HL-60 (cell line): Measurements from ENCODE around the gene SERPIND1.

ENCODE experiments used
- DNase-seq, 2 experiments: peaks; one replicate each; pipeline ENCODE4 v3.0.0-alpha.2; 2010 to 2020; ENCODE audit warnings: low read depth in 1 of 2, low spot score in 1 of 2
- H3K27ac ChIP-seq: fragments of 250-450 bp; sonication (Bioruptor Pico); replicated peaks from 2 replicates; pipeline ENCODE4 v1.5.1; 2020; ENCODE audit warnings: mild to moderate bottlenecking, moderate library complexity
- H3K27me3 ChIP-seq: fragments of 250-450 bp; sonication (Bioruptor Pico); 2 replicates; pipeline ENCODE4 v1.5.1; 2021; ENCODE audit warnings: mild to moderate bottlenecking, moderate library complexity; ENCODE audit not compliant: insufficient read depth, poor library complexity, severe bottlenecking
- H3K4me3 ChIP-seq: replicated peaks from 2 replicates; pipeline ENCODE4 v1.5.1; 2011; ENCODE audit warnings: mild to moderate bottlenecking, control low read depth, low read length; ENCODE audit not compliant: insufficient read depth
- CTCF ChIP-seq: IDR thresholded peaks from one replicate; pipeline ENCODE4 v1.5.1; 2011; ENCODE audit warnings: low read length, control low read depth, inconsistent platforms; ENCODE audit not compliant: insufficient read depth
- GABPA ChIP-seq: IDR thresholded peaks from 2 replicates; pipeline ENCODE4 v1.6.1; 2012; ENCODE audit warnings: low read depth
- POLR2AphosphoS5 ChIP-seq: IDR thresholded peaks from 2 replicates; pipeline ENCODE4 v1.6.1; 2012; ENCODE audit warnings: low read depth
- REST ChIP-seq: IDR thresholded peaks from 2 replicates; pipeline ENCODE4 v1.6.1; 2012; ENCODE audit warnings: low read depth; ENCODE audit not compliant: insufficient replicate concordance
- SPI1 ChIP-seq: IDR thresholded peaks from 2 replicates; pipeline ENCODE4 v1.6.1; 2012; ENCODE audit warnings: low read depth, mild to moderate bottlenecking, borderline replicate concordance

SERPIND1 gene

GRCh38 chr22:20751185-20751851 is 22.6 kb upstream of the SERPIND1 start:
- no peak for TF ChIP-seq GABPA
- no peak for TF ChIP-seq POLR2AphosphoS5
- no peak for TF ChIP-seq CTCF
- no peak for TF ChIP-seq REST
- no peak for TF ChIP-seq SPI1
- no peak overlapping the region for H3K27ac ChIP-seq
- H3K4me3 ChIP-seq = no peak overlapping the region
- DNase-seq = no peak
- H3K27me3 ChIP-seq = no peaks in the 10 kb centered on the region

GRCh38 chr22:20752104-20752741 is 21.7 kb upstream of the SERPIND1 start:
- no peak for TF ChIP-seq GABPA
- no peak for TF ChIP-seq SPI1
- TF ChIP-seq REST = no peak
- TF ChIP-seq POLR2AphosphoS5 = no peak
- no peak for TF ChIP-seq CTCF
- no peak overlapping the region for H3K27ac ChIP-seq

GRCh38 chr22:20752873-20753272 is 21.0 kb upstream of the SERPIND1 start:
- TF ChIP-seq REST (no peak), POLR2AphosphoS5 (no peak), GABPA (no peak), SPI1 (no peak), CTCF (no peak)
- no peak overlapping the region for H3K27ac ChIP-seq
- H3K27me3 ChIP-seq = no peaks in the 10 kb centered on the region
- no peak for DNase-seq
- H3K4me3 ChIP-seq = no peak overlapping the region

More at GRCh38 chr22:20752104-20752741, 21.7 kb upstream of the SERPIND1 start:
- Histone ChIP-seq H3K27me3 (no peaks in the 10 kb centered on the region), H3K4me3 (no peak overlapping the region)
- DNase-seq = no peak
